ENCODE measurements around the gene WFDC11.

Gene WFDC11

GRCh38 chr20:45629496-45630100 lies 40.4 kb downstream of the WFDC11 start, which contains the start of gene WFDC10A:
TSS of gene WFDC10A (plus strand) at chr20:45629739. CDS start at chr20:45629814, 75 bp downstream.
- peak; percentile 21 for DNase-seq

GRCh38 chr20:45626540-45626939 lies 43.5 kb downstream of the WFDC11 start:
- H3K27ac ChIP-seq (ENCODE audit: low read length) = no peak overlapping the region
- H3K9ac ChIP-seq (ENCODE audit: low read depth, low read length) = no peak overlapping the region
- TF ChIP-seq EZH2 (IDR thresholded peaks at IDR 0.05; ENCODE audit: borderline replicate concordance, low read depth, low read length, severe bottlenecking) = no peak
- TF ChIP-seq CTCF (IDR thresholded peaks at IDR 0.05; ENCODE audit: borderline replicate concordance, extremely low read depth, low read length, poor library complexity, severe bottlenecking) = no peak
- no peak overlapping the region for H3K4me3 ChIP-seq (ENCODE audit: low read depth in 1 of 2, low read length in 2 of 2)
- ATAC-seq (ENCODE audit: insufficient read depth, low read depth) (no peak), DNase-seq (no peak)
- H3K4me1 ChIP-seq (ENCODE audit: insufficient read depth, low read length) = no peaks in the 10 kb centered on the region
- H3K36me3 ChIP-seq (ENCODE audit: insufficient read depth, low read length) = no peaks in the 10 kb centered on the region
- H4K20me1 ChIP-seq (ENCODE audit: insufficient read depth, low read length) = no peaks in the 10 kb centered on the region
- no peaks in the 10 kb centered on the region for H3K79me2 ChIP-seq (ENCODE audit: insufficient read depth, low read length)
- no peak overlapping the region for H2AFZ ChIP-seq (ENCODE audit: low read depth, low read length)
- no peak overlapping the region for H3K4me2 ChIP-seq (ENCODE audit: insufficient read depth, low read length)
- H3K9me3 ChIP-seq (ENCODE audit: insufficient read depth, low read length, severe bottlenecking) = no peaks in the 10 kb centered on the region
- peaks cover 10% of the 10 kb centered on the region for H3K27me3 ChIP-seq (ENCODE audit: insufficient read depth, low read length, poor library complexity)

More at GRCh38 chr20:45629496-45630100, 40.4 kb downstream of the WFDC11 start, which contains the start of gene WFDC10A:
- Histone ChIP-seq H4K20me1 (ENCODE audit: insufficient read depth, low read length) (no peaks in the 10 kb centered on the region), H3K4me2 (ENCODE audit: insufficient read depth, low read length) (no peak within 1 kb of the TSS), H3K4me3 (ENCODE audit: low read depth in 1 of 2, low read length in 2 of 2) (no peak within 1 kb of the TSS), H3K27me3 (ENCODE audit: insufficient read depth, low read length, poor library complexity) (peaks cover 10% of the 10 kb centered on the region), H3K36me3 (ENCODE audit: insufficient read depth, low read length) (no peaks in the 10 kb centered on the region), H3K79me2 (ENCODE audit: insufficient read depth, low read length) (no peaks in the 10 kb centered on the region), H3K27ac (ENCODE audit: low read length) (no peak within 1 kb of the TSS), H3K4me1 (ENCODE audit: insufficient read depth, low read length) (no peaks in the 10 kb centered on the region), H3K9ac (ENCODE audit: low read depth, low read length) (no peak within 1 kb of the TSS), H3K9me3 (ENCODE audit: insufficient read depth, low read length, severe bottlenecking) (no peaks in the 10 kb centered on the region), H2AFZ (ENCODE audit: low read depth, low read length) (no peak within 1 kb of the TSS)
- ATAC-seq (ENCODE audit: insufficient read depth, low read depth) = peak; percentile 79
- TF ChIP-seq EZH2 (IDR thresholded peaks at IDR 0.05; ENCODE audit: borderline replicate concordance, low read depth, low read length, severe bottlenecking) (no peak), CTCF (IDR thresholded peaks at IDR 0.05; ENCODE audit: borderline replicate concordance, extremely low read depth, low read length, poor library complexity, severe bottlenecking) (peak; percentile 79)

- peaks cover 1% of the 10 kb centered on the region for H3K27me3 ChIP-seq (ENCODE audit: insufficient read depth, low read length, poor library complexity)
- no peaks in the 10 kb centered on the region for H3K79me2 ChIP-seq (ENCODE audit: insufficient read depth, low read length)
- H4K20me1 ChIP-seq (ENCODE audit: insufficient read depth, low read length) = no peaks in the 10 kb centered on the region
- no peaks in the 10 kb centered on the region for H3K36me3 ChIP-seq (ENCODE audit: insufficient read depth, low read length)
- H2AFZ ChIP-seq (ENCODE audit: low read depth, low read length) = no peak overlapping the region
- H3K4me1 ChIP-seq (ENCODE audit: insufficient read depth, low read length) = no peaks in the 10 kb centered on the region
- DNase-seq = no peak
- H3K4me3 ChIP-seq (ENCODE audit: low read depth in 1 of 2, low read length in 2 of 2) = no peak overlapping the region
- H3K9me3 ChIP-seq (ENCODE audit: insufficient read depth, low read length, severe bottlenecking) = no peaks in the 10 kb centered on the region
- TF ChIP-seq EZH2 (IDR thresholded peaks at IDR 0.05; ENCODE audit: borderline replicate concordance, low read depth, low read length, severe bottlenecking) = no peak
- TF ChIP-seq CTCF (IDR thresholded peaks at IDR 0.05; ENCODE audit: borderline replicate concordance, extremely low read depth, low read length, poor library complexity, severe bottlenecking) = no peak
- no peak for ATAC-seq (ENCODE audit: insufficient read depth, low read depth)
- H3K4me2 ChIP-seq (ENCODE audit: insufficient read depth, low read length) = no peak overlapping the region
- no peak overlapping the region for H3K9ac ChIP-seq (ENCODE audit: low read depth, low read length)
- H3K27ac ChIP-seq (ENCODE audit: low read length) = no peak overlapping the region
Measured at GRCh38 chr20:45621593-45621992, 48.4 kb downstream of the WFDC11 start.
